ENCODE data around the gene TMSB15B. TPM values are rescaled to one million over a fixed set of nuclear protein-coding genes. Genes with fewer than 3 reads are reported as not detected.
"Not testable (repeated sequence)": the region's sequence is repeated elsewhere in the genome, so short reads cannot be mapped to it uniquely, and the experiment has no call there.

Gene TMSB15B
- polyA plus RNA-seq, 1 donor from 2014 or later = 133 TPM

DNA sequence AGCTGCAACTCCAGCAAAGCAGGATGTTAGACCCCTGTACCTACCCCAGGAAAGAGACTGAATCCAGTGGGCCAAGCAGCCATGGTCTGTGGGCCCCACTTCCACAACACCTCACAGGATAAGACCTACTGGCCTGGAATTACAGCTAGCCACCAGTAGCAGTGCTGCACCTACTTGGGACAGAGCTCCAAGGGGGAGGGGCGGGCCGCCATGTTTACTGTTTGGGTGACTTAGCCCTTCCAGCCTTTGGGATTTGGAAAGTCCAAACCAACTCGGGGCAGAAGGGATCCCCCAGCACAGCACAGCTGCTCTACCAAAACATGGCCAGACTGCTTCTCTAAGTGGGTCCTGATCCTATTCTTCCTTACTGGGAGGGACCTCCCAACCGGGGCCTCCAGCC lies 9.1 kb upstream of the TMSB15B start:
- no peak overlapping the region for H3K9ac ChIP-seq (ENCODE audit: low read length)
- no peak overlapping the region for H3K4me3 ChIP-seq (ENCODE audit: low read length)
- no peaks in the 10 kb centered on the region for H3K9me3 ChIP-seq (ENCODE audit: low read length)
- no peaks in the 10 kb centered on the region for H3F3A ChIP-seq (ENCODE audit: insufficient read depth, low read length, poor library complexity, severe bottlenecking)
- no peaks in the 10 kb centered on the region for H3K9me2 ChIP-seq (ENCODE audit: insufficient read depth, low read length)
- H3K79me2 ChIP-seq (replicated peaks; ENCODE audit: insufficient read depth, low read length) = no peaks in the 10 kb centered on the region
- TF ChIP-seq TAF1 (IDR thresholded peaks at IDR 0.05; ENCODE audit: low read depth) = no peak
- no peak for TF ChIP-seq SMC3 (conservative IDR thresholded peaks at IDR 0.05; ENCODE audit: poor library complexity)
- no peak for TF ChIP-seq EZH2 (IDR thresholded peaks at IDR 0.05; ENCODE audit: borderline replicate concordance, insufficient read depth, low read length, poor library complexity, severe bottlenecking)
- no peak for TF ChIP-seq MXI1 (conservative IDR thresholded peaks at IDR 0.05; ENCODE audit: poor library complexity, severe bottlenecking)
- TF ChIP-seq POLR2AphosphoS5 (IDR thresholded peaks at IDR 0.05) = no peak
- no peak for TF ChIP-seq RAD21 (conservative IDR thresholded peaks at IDR 0.05)
- TF ChIP-seq, protein P1, sequence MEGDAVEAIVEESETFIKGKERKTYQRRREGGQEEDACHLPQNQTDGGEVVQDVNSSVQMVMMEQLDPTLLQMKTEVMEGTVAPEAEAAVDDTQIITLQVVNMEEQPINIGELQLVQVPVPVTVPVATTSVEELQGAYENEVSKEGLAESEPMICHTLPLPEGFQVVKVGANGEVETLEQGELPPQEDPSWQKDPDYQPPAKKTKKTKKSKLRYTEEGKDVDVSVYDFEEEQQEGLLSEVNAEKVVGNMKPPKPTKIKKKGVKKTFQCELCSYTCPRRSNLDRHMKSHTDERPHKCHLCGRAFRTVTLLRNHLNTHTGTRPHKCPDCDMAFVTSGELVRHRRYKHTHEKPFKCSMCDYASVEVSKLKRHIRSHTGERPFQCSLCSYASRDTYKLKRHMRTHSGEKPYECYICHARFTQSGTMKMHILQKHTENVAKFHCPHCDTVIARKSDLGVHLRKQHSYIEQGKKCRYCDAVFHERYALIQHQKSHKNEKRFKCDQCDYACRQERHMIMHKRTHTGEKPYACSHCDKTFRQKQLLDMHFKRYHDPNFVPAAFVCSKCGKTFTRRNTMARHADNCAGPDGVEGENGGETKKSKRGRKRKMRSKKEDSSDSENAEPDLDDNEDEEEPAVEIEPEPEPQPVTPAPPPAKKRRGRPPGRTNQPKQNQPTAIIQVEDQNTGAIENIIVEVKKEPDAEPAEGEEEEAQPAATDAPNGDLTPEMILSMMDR (IDR thresholded peaks at IDR 0.05; ENCODE audit: poor library complexity, severe bottlenecking) = no peak
- TF ChIP-seq, protein P2, sequence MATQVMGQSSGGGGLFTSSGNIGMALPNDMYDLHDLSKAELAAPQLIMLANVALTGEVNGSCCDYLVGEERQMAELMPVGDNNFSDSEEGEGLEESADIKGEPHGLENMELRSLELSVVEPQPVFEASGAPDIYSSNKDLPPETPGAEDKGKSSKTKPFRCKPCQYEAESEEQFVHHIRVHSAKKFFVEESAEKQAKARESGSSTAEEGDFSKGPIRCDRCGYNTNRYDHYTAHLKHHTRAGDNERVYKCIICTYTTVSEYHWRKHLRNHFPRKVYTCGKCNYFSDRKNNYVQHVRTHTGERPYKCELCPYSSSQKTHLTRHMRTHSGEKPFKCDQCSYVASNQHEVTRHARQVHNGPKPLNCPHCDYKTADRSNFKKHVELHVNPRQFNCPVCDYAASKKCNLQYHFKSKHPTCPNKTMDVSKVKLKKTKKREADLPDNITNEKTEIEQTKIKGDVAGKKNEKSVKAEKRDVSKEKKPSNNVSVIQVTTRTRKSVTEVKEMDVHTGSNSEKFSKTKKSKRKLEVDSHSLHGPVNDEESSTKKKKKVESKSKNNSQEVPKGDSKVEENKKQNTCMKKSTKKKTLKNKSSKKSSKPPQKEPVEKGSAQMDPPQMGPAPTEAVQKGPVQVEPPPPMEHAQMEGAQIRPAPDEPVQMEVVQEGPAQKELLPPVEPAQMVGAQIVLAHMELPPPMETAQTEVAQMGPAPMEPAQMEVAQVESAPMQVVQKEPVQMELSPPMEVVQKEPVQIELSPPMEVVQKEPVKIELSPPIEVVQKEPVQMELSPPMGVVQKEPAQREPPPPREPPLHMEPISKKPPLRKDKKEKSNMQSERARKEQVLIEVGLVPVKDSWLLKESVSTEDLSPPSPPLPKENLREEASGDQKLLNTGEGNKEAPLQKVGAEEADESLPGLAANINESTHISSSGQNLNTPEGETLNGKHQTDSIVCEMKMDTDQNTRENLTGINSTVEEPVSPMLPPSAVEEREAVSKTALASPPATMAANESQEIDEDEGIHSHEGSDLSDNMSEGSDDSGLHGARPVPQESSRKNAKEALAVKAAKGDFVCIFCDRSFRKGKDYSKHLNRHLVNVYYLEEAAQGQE (IDR thresholded peaks at IDR 0.05; ENCODE audit: borderline replicate concordance) = no peak
- TF ChIP-seq EP300 (conservative IDR thresholded peaks at IDR 0.05; ENCODE audit: poor library complexity, severe bottlenecking) = no peak
- H3K27me3 ChIP-seq (ENCODE audit: insufficient read depth, low read depth, low read length) = no peaks in the 10 kb centered on the region
- no peaks in the 10 kb centered on the region for H4K20me1 ChIP-seq (ENCODE audit: insufficient read depth)
- no peak overlapping the region for H2AFZ ChIP-seq (ENCODE audit: low read depth, low read length)
- H3K27ac ChIP-seq (ENCODE audit: low read length) = no peak overlapping the region
- no peaks in the 10 kb centered on the region for H3K36me3 ChIP-seq (ENCODE audit: insufficient read depth, low read length)
- no peak overlapping the region for H3K4me2 ChIP-seq (ENCODE audit: low read length)

GRCh38 chrX:103954259-103954658 lies 8.2 kb upstream of the TMSB15B start:
- H3K4me3 ChIP-seq (ENCODE audit: low read length) = no peak overlapping the region
- no peaks in the 10 kb centered on the region for H3K79me2 ChIP-seq (replicated peaks; ENCODE audit: insufficient read depth, low read length)
- H2AFZ ChIP-seq (ENCODE audit: low read depth, low read length) = no peak overlapping the region
- H3K4me2 ChIP-seq (ENCODE audit: low read length) = no peak overlapping the region
- no peaks in the 10 kb centered on the region for H3K9me3 ChIP-seq (ENCODE audit: low read length)
- no peak overlapping the region for H3K27ac ChIP-seq (ENCODE audit: low read length)
- H3K9ac ChIP-seq (ENCODE audit: low read length) = no peak overlapping the region
- H4K20me1 ChIP-seq (ENCODE audit: insufficient read depth) = no peaks in the 10 kb centered on the region
- no peaks in the 10 kb centered on the region for H3K36me3 ChIP-seq (ENCODE audit: insufficient read depth, low read length)
- TF ChIP-seq EZH2 (IDR thresholded peaks at IDR 0.05; ENCODE audit: borderline replicate concordance, insufficient read depth, low read length, poor library complexity, severe bottlenecking) = no peak
- no peak for TF ChIP-seq POLR2AphosphoS5 (IDR thresholded peaks at IDR 0.05)
- TF ChIP-seq, protein P2 (IDR thresholded peaks at IDR 0.05; ENCODE audit: borderline replicate concordance) = no peak
- TF ChIP-seq, protein P1 (IDR thresholded peaks at IDR 0.05; ENCODE audit: poor library complexity, severe bottlenecking) = no peak
- no peak for TF ChIP-seq TAF1 (IDR thresholded peaks at IDR 0.05; ENCODE audit: low read depth)
- no peak for TF ChIP-seq RAD21 (conservative IDR thresholded peaks at IDR 0.05)
- no peak for TF ChIP-seq EP300 (conservative IDR thresholded peaks at IDR 0.05; ENCODE audit: poor library complexity, severe bottlenecking)
- TF ChIP-seq SMC3 (conservative IDR thresholded peaks at IDR 0.05; ENCODE audit: poor library complexity) = no peak
- TF ChIP-seq MXI1 (conservative IDR thresholded peaks at IDR 0.05; ENCODE audit: poor library complexity, severe bottlenecking) = no peak
- no peaks in the 10 kb centered on the region for H3K27me3 ChIP-seq (ENCODE audit: insufficient read depth, low read depth, low read length)
- no peaks in the 10 kb centered on the region for H3F3A ChIP-seq (ENCODE audit: insufficient read depth, low read length, poor library complexity, severe bottlenecking)
- H3K9me2 ChIP-seq (ENCODE audit: insufficient read depth, low read length) = no peaks in the 10 kb centered on the region

- not testable (repeated sequence) for H3K79me2 ChIP-seq (replicated peaks; ENCODE audit: insufficient read depth, low read length); H4K20me1 ChIP-seq (ENCODE audit: insufficient read depth); H3K4me3 ChIP-seq (ENCODE audit: low read length); H3K9me3 ChIP-seq (ENCODE audit: low read length); H3K9ac ChIP-seq (ENCODE audit: low read length); H3K27me3 ChIP-seq (ENCODE audit: insufficient read depth, low read depth, low read length); H2AFZ ChIP-seq (ENCODE audit: low read depth, low read length); H3K36me3 ChIP-seq (ENCODE audit: insufficient read depth, low read length); H3K4me2 ChIP-seq (ENCODE audit: low read length); H3K27ac ChIP-seq (ENCODE audit: low read length); H3K9me2 ChIP-seq (ENCODE audit: insufficient read depth, low read length); H3F3A ChIP-seq (ENCODE audit: insufficient read depth, low read length, poor library complexity, severe bottlenecking)
These were observed 1.8 kb upstream of the TMSB15B start for GRCh38 chrX:103960599-103960998.

Measured in neural cell (in vitro differentiated cells).